ENCODE data around the gene ANKRD6.

Gene ANKRD6

GRCh38 chr6:89449193-89449592, 16.2 kb downstream of the ANKRD6 start:
- Histone ChIP-seq H3K27ac (no peak overlapping the region), H3K4me3 (ENCODE audit: low read depth, low read length) (no peak overlapping the region), H3K36me3 (replicated peaks) (no peaks in the 10 kb centered on the region), H3K27me3 (replicated peaks) (no peaks in the 10 kb centered on the region)
- no peak for TF ChIP-seq CTCF (IDR thresholded peaks at IDR 0.05; ENCODE audit: low read depth, low read length, missing control alignments)
- DNase-seq: no peak
- in situ Hi-C loops (cut with HindIII; ENCODE audit: low pct_ligation_motif_present, low sequenced_read_pairs): no loop called here

GRCh38 chr6:89452281-89452680, 19.3 kb downstream of the ANKRD6 start:
- DNase-seq: no peak
- no peaks in the 10 kb centered on the region for H3K36me3 ChIP-seq (replicated peaks)
- no peak overlapping the region for H3K27ac ChIP-seq
- H3K27me3 ChIP-seq (replicated peaks): no peaks in the 10 kb centered on the region
- in situ Hi-C loops (cut with HindIII; ENCODE audit: low pct_ligation_motif_present, low sequenced_read_pairs): no loop called here
- no peak overlapping the region for H3K4me3 ChIP-seq (ENCODE audit: low read depth, low read length)
- TF ChIP-seq CTCF (IDR thresholded peaks at IDR 0.05; ENCODE audit: low read depth, low read length, missing control alignments): no peak

- H3K4me3 ChIP-seq (ENCODE audit: low read depth, low read length): no peak overlapping the region
- no peaks in the 10 kb centered on the region for H3K36me3 ChIP-seq (replicated peaks)
- H3K27ac ChIP-seq: no peak overlapping the region
- TF ChIP-seq CTCF (IDR thresholded peaks at IDR 0.05; ENCODE audit: low read depth, low read length, missing control alignments): no peak
- no peak for DNase-seq
- H3K27me3 ChIP-seq (replicated peaks): no peaks in the 10 kb centered on the region
- in situ Hi-C loops (cut with HindIII; ENCODE audit: low pct_ligation_motif_present, low sequenced_read_pairs): no loop called here
These were observed 21.3 kb downstream of the ANKRD6 start for GRCh38 chr6:89454300-89454699.

GRCh38 chr6:89458704-89459103, 25.8 kb downstream of the ANKRD6 start:
- in situ Hi-C loops (cut with HindIII; ENCODE audit: low pct_ligation_motif_present, low sequenced_read_pairs): no loop called here
- Histone ChIP-seq H3K36me3 (replicated peaks) (no peaks in the 10 kb centered on the region), H3K27ac (no peak overlapping the region), H3K27me3 (replicated peaks) (no peaks in the 10 kb centered on the region), H3K4me3 (ENCODE audit: low read depth, low read length) (no peak overlapping the region)
- DNase-seq: no peak
- no peak for TF ChIP-seq CTCF (IDR thresholded peaks at IDR 0.05; ENCODE audit: low read depth, low read length, missing control alignments)

GRCh38 chr6:89459501-89459900, 26.5 kb downstream of the ANKRD6 start:
- Histone ChIP-seq H3K36me3 (replicated peaks) (no peaks in the 10 kb centered on the region), H3K27ac (no peak overlapping the region), H3K27me3 (replicated peaks) (no peaks in the 10 kb centered on the region), H3K4me3 (ENCODE audit: low read depth, low read length) (no peak overlapping the region)
- no peak for TF ChIP-seq CTCF (IDR thresholded peaks at IDR 0.05; ENCODE audit: low read depth, low read length, missing control alignments)
- no peak for DNase-seq
- in situ Hi-C loops (cut with HindIII; ENCODE audit: low pct_ligation_motif_present, low sequenced_read_pairs): no loop called here

GRCh38 chr6:89460713-89461112, 27.8 kb downstream of the ANKRD6 start:
- TF ChIP-seq CTCF (IDR thresholded peaks at IDR 0.05; ENCODE audit: low read depth, low read length, missing control alignments): no peak
- H3K4me3 ChIP-seq (ENCODE audit: low read depth, low read length): no peak overlapping the region
- in situ Hi-C loops (cut with HindIII; ENCODE audit: low pct_ligation_motif_present, low sequenced_read_pairs): no loop called here
- H3K36me3 ChIP-seq (replicated peaks): no peaks in the 10 kb centered on the region
- no peak overlapping the region for H3K27ac ChIP-seq
- H3K27me3 ChIP-seq (replicated peaks): no peaks in the 10 kb centered on the region
- DNase-seq: no peak

Measured in brain microvascular endothelial cell (primary cell).